Neural cell (in vitro differentiated cells): Measurements from ENCODE around the gene RABGGTB. TPM values are rescaled to one million over a fixed set of nuclear protein-coding genes. Genes with fewer than 3 reads are reported as not detected.

Experiments
- H2AFZ ChIP-seq: fragments of 200-600, 300-800 bp; sonication (generic), shearing (Covaris generic); 2 replicates; pipeline ENCODE4 v1.6.0; 2014; ENCODE audit warnings: low read depth, mild to moderate bottlenecking, antibody characterized with exemption, low read length, moderate library complexity
- H3F3A ChIP-seq: fragments of 200-600 bp; shearing (Covaris generic); 2 replicates; pipeline ENCODE4 v1.6.1; 2016; ENCODE audit warnings: mild to moderate bottlenecking, moderate library complexity, mixed read lengths, antibody characterized with exemption, low read length; ENCODE audit not compliant: insufficient read depth, poor library complexity, severe bottlenecking
- H3K27ac ChIP-seq: fragments of 200-600, 300-800 bp; sonication (generic), shearing (Covaris generic); 2 replicates; pipeline ENCODE4 v1.5.1; 2014; ENCODE audit warnings: mild to moderate bottlenecking, low read length, moderate library complexity
- H3K27me3 ChIP-seq: fragments of 300-800, 200-600 bp; sonication (generic), shearing (Covaris generic); 2 replicates; pipeline ENCODE4 v1.6.0; 2014; ENCODE audit warnings: mild to moderate bottlenecking, low read depth, low read length, moderate library complexity; ENCODE audit not compliant: insufficient read depth
- H3K36me3 ChIP-seq: fragments of 300-800, 200-600 bp; sonication (generic), shearing (Covaris generic); 2 replicates; pipeline ENCODE4 v1.5.1; 2014; ENCODE audit warnings: mild to moderate bottlenecking, antibody characterized with exemption, low read length, moderate library complexity; ENCODE audit not compliant: insufficient read depth
- H3K4me2 ChIP-seq: fragments of 300-800, 200-600 bp; sonication (generic), shearing (Covaris generic); 2 replicates; pipeline ENCODE4 v1.6.0; 2014; ENCODE audit warnings: mild to moderate bottlenecking, low read length
- H3K4me3 ChIP-seq: fragments of 300-800, 200-600 bp; sonication (generic), shearing (Covaris generic); 2 replicates; pipeline ENCODE4 v1.5.1; 2014; ENCODE audit warnings: mild to moderate bottlenecking, low read length, moderate library complexity
- H3K79me2 ChIP-seq: fragments of 200-600 bp; shearing (Covaris generic); replicated peaks from 2 replicates; pipeline ENCODE4 v1.6.0; 2014; ENCODE audit warnings: mild to moderate bottlenecking, low read length, moderate library complexity; ENCODE audit not compliant: insufficient read depth
- H3K9ac ChIP-seq: fragments of 300-800, 200-600 bp; sonication (generic), shearing (Covaris generic); 2 replicates; pipeline ENCODE4 v1.6.1; 2016; ENCODE audit warnings: mild to moderate bottlenecking, low read length, mixed read lengths
- H3K9me2 ChIP-seq: fragments of 200-600 bp; shearing (Covaris generic); 2 replicates; pipeline ENCODE4 v1.6.1; 2016; ENCODE audit warnings: mild to moderate bottlenecking, low read length, mixed read lengths; ENCODE audit not compliant: insufficient read depth
- H3K9me3 ChIP-seq: fragments of 200-600, 300-800 bp; sonication (generic), shearing (Covaris generic); 2 replicates; pipeline ENCODE4 v1.6.1; 2016; ENCODE audit warnings: mild to moderate bottlenecking, mixed run types, low read length, moderate library complexity, mixed read lengths
- H4K20me1 ChIP-seq: fragments of 200-600 bp; shearing (Covaris generic); 2 replicates; pipeline ENCODE4 v1.6.1; 2016; ENCODE audit warnings: mild to moderate bottlenecking, mixed run types; ENCODE audit not compliant: insufficient read depth
- EP300 ChIP-seq: fragments of 450-650 bp; conservative IDR thresholded peaks from 2 replicates; pipeline ENCODE4 v1.6.1; 2014; ENCODE audit warnings: antibody characterized with exemption, mild to moderate bottlenecking, moderate library complexity; ENCODE audit not compliant: poor library complexity, severe bottlenecking
- EZH2 ChIP-seq: fragments of 200-600, 300-800 bp; shearing (Covaris generic), sonication (generic); IDR thresholded peaks from 2 replicates; pipeline ENCODE4 v1.6.1; 2014; ENCODE audit warnings: antibody characterized with exemption, low read length, borderline replicate concordance, mild to moderate bottlenecking; ENCODE audit not compliant: insufficient read depth, poor library complexity, severe bottlenecking
- MXI1 ChIP-seq: fragments of 450-650 bp; conservative IDR thresholded peaks from 2 replicates; pipeline ENCODE4 v1.6.1; 2014; ENCODE audit warnings: antibody characterized with exemption, mild to moderate bottlenecking; ENCODE audit not compliant: poor library complexity, severe bottlenecking
- POLR2AphosphoS5 ChIP-seq: IDR thresholded peaks from 2 replicates; pipeline ENCODE4 v1.6.1; 2012
- RAD21 ChIP-seq: fragments of 450-650 bp; conservative IDR thresholded peaks from 2 replicates; pipeline ENCODE4 v1.6.1; 2014; ENCODE audit warnings: antibody characterized with exemption, mild to moderate bottlenecking, moderate library complexity
- SMC3 ChIP-seq: fragments of 450-650 bp; conservative IDR thresholded peaks from 2 replicates; pipeline ENCODE4 v1.6.1; 2014; ENCODE audit warnings: antibody characterized with exemption, mild to moderate bottlenecking, moderate library complexity; ENCODE audit not compliant: poor library complexity
- TAF1 ChIP-seq: IDR thresholded peaks from 2 replicates; pipeline ENCODE4 v1.6.1; 2012; ENCODE audit warnings: low read depth
- polyA plus RNA-seq: library from polyadenylated mRNA; depleted of rRNA; stranded (reverse); fragments of >200 nt; gene quantifications from 2 replicates; pipeline ENCODE4 v1.2.3, GENCODE V29; 2014
- TF ChIP-seq, protein P1 (sequence below): fragments of 450-650 bp; IDR thresholded peaks from 2 replicates; pipeline ENCODE4 v1.5.1; 2014; ENCODE audit warnings: antibody characterized with exemption, mild to moderate bottlenecking, moderate library complexity; ENCODE audit not compliant: poor library complexity, severe bottlenecking
- TF ChIP-seq, protein P2 (sequence below): IDR thresholded peaks from 2 replicates; pipeline ENCODE4 v1.6.1; 2012; ENCODE audit warnings: borderline replicate concordance

RABGGTB gene
- polyA plus RNA-seq, 1 donor from 2014 or later: 132 TPM

DNA sequence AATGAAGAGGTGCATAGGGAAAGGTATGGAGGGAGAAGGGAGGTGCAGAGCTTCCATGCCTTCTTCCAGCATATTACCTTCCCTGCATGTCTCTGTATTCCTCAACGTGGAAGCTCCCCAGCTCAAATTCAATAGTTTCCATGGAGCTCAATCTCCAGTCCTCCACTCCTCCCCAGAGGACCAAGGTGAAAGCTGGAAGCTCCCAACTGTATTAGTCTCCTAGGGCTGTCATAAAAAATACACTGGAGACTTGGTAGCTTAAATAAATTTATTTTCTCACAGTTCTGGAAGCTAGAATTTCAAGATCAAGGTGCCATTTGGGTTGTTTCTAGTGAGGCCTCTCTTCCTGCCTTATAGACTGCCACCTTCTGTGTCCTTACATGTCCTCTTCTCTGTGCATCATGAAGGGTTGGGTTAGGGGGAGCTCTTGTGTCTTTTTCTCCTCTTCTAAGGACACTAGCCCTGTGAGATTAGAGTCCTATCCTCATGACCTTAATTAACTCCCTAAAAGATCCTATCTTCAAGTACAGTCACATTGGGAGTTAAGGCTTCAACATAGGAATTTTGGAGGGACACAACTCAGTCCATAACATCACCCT, 21.9 kb upstream of the RABGGTB start:
- Histone ChIP-seq H3K9me2 (no peaks in the 10 kb centered on the region), H4K20me1 (no peaks in the 10 kb centered on the region), H3K9ac (no peak overlapping the region), H2AFZ (no peak overlapping the region), H3K27me3 (no peaks in the 10 kb centered on the region), H3K4me2 (no peak overlapping the region), H3F3A (no peaks in the 10 kb centered on the region), H3K9me3 (no peaks in the 10 kb centered on the region), H3K4me3 (no peak overlapping the region), H3K79me2 (no peaks in the 10 kb centered on the region), H3K27ac (no peak overlapping the region), H3K36me3 (peaks cover 3% of the 10 kb centered on the region)
- TF ChIP-seq, protein P1, sequence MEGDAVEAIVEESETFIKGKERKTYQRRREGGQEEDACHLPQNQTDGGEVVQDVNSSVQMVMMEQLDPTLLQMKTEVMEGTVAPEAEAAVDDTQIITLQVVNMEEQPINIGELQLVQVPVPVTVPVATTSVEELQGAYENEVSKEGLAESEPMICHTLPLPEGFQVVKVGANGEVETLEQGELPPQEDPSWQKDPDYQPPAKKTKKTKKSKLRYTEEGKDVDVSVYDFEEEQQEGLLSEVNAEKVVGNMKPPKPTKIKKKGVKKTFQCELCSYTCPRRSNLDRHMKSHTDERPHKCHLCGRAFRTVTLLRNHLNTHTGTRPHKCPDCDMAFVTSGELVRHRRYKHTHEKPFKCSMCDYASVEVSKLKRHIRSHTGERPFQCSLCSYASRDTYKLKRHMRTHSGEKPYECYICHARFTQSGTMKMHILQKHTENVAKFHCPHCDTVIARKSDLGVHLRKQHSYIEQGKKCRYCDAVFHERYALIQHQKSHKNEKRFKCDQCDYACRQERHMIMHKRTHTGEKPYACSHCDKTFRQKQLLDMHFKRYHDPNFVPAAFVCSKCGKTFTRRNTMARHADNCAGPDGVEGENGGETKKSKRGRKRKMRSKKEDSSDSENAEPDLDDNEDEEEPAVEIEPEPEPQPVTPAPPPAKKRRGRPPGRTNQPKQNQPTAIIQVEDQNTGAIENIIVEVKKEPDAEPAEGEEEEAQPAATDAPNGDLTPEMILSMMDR: no peak
- no peak for TF ChIP-seq RAD21
- TF ChIP-seq POLR2AphosphoS5: no peak
- no peak for TF ChIP-seq MXI1
- no peak for TF ChIP-seq EP300
- no peak for TF ChIP-seq TAF1
- TF ChIP-seq SMC3: no peak
- no peak for TF ChIP-seq EZH2
- TF ChIP-seq, protein P2, sequence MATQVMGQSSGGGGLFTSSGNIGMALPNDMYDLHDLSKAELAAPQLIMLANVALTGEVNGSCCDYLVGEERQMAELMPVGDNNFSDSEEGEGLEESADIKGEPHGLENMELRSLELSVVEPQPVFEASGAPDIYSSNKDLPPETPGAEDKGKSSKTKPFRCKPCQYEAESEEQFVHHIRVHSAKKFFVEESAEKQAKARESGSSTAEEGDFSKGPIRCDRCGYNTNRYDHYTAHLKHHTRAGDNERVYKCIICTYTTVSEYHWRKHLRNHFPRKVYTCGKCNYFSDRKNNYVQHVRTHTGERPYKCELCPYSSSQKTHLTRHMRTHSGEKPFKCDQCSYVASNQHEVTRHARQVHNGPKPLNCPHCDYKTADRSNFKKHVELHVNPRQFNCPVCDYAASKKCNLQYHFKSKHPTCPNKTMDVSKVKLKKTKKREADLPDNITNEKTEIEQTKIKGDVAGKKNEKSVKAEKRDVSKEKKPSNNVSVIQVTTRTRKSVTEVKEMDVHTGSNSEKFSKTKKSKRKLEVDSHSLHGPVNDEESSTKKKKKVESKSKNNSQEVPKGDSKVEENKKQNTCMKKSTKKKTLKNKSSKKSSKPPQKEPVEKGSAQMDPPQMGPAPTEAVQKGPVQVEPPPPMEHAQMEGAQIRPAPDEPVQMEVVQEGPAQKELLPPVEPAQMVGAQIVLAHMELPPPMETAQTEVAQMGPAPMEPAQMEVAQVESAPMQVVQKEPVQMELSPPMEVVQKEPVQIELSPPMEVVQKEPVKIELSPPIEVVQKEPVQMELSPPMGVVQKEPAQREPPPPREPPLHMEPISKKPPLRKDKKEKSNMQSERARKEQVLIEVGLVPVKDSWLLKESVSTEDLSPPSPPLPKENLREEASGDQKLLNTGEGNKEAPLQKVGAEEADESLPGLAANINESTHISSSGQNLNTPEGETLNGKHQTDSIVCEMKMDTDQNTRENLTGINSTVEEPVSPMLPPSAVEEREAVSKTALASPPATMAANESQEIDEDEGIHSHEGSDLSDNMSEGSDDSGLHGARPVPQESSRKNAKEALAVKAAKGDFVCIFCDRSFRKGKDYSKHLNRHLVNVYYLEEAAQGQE: no peak

GRCh38 chr1:75765697-75766355, 20.2 kb upstream of the RABGGTB start:
- TF ChIP-seq SMC3: no peak
- no peak for TF ChIP-seq EP300
- no peak for TF ChIP-seq POLR2AphosphoS5
- TF ChIP-seq, protein P1: no peak
- no peak for TF ChIP-seq TAF1
- no peak for TF ChIP-seq EZH2
- TF ChIP-seq, protein P2: no peak
- no peak for TF ChIP-seq RAD21
- no peak for TF ChIP-seq MXI1
- Histone ChIP-seq H3K27ac (no peak overlapping the region), H4K20me1 (no peaks in the 10 kb centered on the region), H3K36me3 (peaks cover 3% of the 10 kb centered on the region), H3K9ac (no peak overlapping the region), H2AFZ (no peak overlapping the region), H3K27me3 (no peaks in the 10 kb centered on the region), H3F3A (no peaks in the 10 kb centered on the region), H3K79me2 (no peaks in the 10 kb centered on the region), H3K4me2 (no peak overlapping the region), H3K9me3 (no peaks in the 10 kb centered on the region), H3K4me3 (no peak overlapping the region), H3K9me2 (no peaks in the 10 kb centered on the region)
